AG04449 (cell line): Measurements from ENCODE around the gene PEX19.

Experiments
- CTCF ChIA-PET: fragments of 350-600 bp; formaldehyde crosslinking; extraction: SDS; loops from one replicate; lab custom pipeline; 2021; ENCODE audit warnings: antibody characterized with exemption; lab: Yijun Ruan, JAX
- POLR2A ChIA-PET: fragments of 400-600, 350-600 bp; formaldehyde crosslinking; extraction: SDS; loops from one replicate; lab custom pipeline; 2020; ENCODE audit warnings: antibody characterized with exemption, inconsistent platforms; lab: Yijun Ruan, JAX
- DNase-seq: peaks from one replicate; pipeline ENCODE4 v3.0.0-alpha.2; 2010; ENCODE audit warnings: low read depth, low spot score
- H3K4me3 ChIP-seq: 2 replicates; pipeline ENCODE4 v1.5.1; 2011; ENCODE audit warnings: low read depth, mild to moderate bottlenecking, control low read depth, low read length
- CTCF ChIP-seq: IDR thresholded peaks from one replicate; pipeline ENCODE4 v1.5.1; 2011; ENCODE audit warnings: mild to moderate bottlenecking, moderate library complexity, low read length, control low read depth, inconsistent platforms; ENCODE audit not compliant: insufficient read depth; ENCODE audit errors: missing control alignments

The PEX19 gene

GRCh38 chr1:160247053-160247452, 37.9 kb downstream of the PEX19 start:
- TF ChIP-seq CTCF, result no peak
- DNase-seq, result no peak
- POLR2A ChIA-PET, result no interaction called here

GRCh38 chr1:160245434-160245833, 39.5 kb downstream of the PEX19 start:
- H3K4me3 ChIP-seq, result no peak overlapping the region
- CTCF ChIA-PET, result interaction anchor here (1.0 to 12.6 kb wide), 9 partner anchors 6 to 187 kb away, joined by 3 to 147 read pairs (median 8); partner anchors contain the start of genes KCNJ9 and PEX19
- DNase-seq, result no peak
- TF ChIP-seq CTCF, result no peak
- POLR2A ChIA-PET, result no interaction called here

More at GRCh38 chr1:160247053-160247452, 37.9 kb downstream of the PEX19 start:
- no peak overlapping the region for H3K4me3 ChIP-seq
- CTCF ChIA-PET, result interaction anchor here (1.1 to 12.6 kb wide), 7 partner anchors 11 to 168 kb away, joined by 3 to 147 read pairs (median 7); partner anchors contain the start of genes CASQ1, KCNJ9 and PEX19

GRCh38 chr1:160244209-160244608, 40.7 kb downstream of the PEX19 start:
- H3K4me3 ChIP-seq, result no peak overlapping the region
- ChIA-PET CTCF (interaction anchor here (0.6 to 7.7 kb wide), 11 partner anchors 7 to 186 kb away, joined by 3 to 98 read pairs (median 6); no protein-coding TSS in a partner anchor), POLR2A (interaction anchor here (0.6 kb wide), 1 partner anchor 18 kb away, joined by 4 read pairs; no protein-coding TSS in a partner anchor)
- DNase-seq, result no peak
- no peak for TF ChIP-seq CTCF

GRCh38 chr1:160243767-160244166, 41.2 kb downstream of the PEX19 start:
- ChIA-PET CTCF (interaction anchor here (0.6 to 7.7 kb wide), 10 partner anchors 7 to 142 kb away, joined by 3 to 98 read pairs (median 8); no protein-coding TSS in a partner anchor), POLR2A (interaction anchor here (0.6 kb wide), 1 partner anchor 17 kb away, joined by 4 read pairs; no protein-coding TSS in a partner anchor)
- TF ChIP-seq CTCF, result no peak
- H3K4me3 ChIP-seq, result no peak overlapping the region
- no peak for DNase-seq

- no peak overlapping the region for H3K4me3 ChIP-seq
- ChIA-PET POLR2A (interaction anchor here (0.7 to 1.9 kb wide), 3 partner anchors 13 to 19 kb away, joined by 3 to 4 read pairs (median 3); no protein-coding TSS in a partner anchor), CTCF (interaction anchor here (1.1 to 7.7 kb wide), 9 partner anchors 10 to 139 kb away, joined by 3 to 98 read pairs (median 9); no protein-coding TSS in a partner anchor)
- DNase-seq, result no peak
- TF ChIP-seq CTCF, result no peak
Observed at GRCh38 chr1:160239582-160240299, 45.2 kb downstream of the PEX19 start.

GRCh38 chr1:160238408-160238807, 46.5 kb downstream of the PEX19 start:
- ChIA-PET CTCF (interaction anchor here (1.6 to 7.7 kb wide), 6 partner anchors 13 to 137 kb away, joined by 7 to 98 read pairs (median 10); no protein-coding TSS in a partner anchor), POLR2A (no interaction called here)
- no peak for DNase-seq
- no peak overlapping the region for H3K4me3 ChIP-seq
- TF ChIP-seq CTCF, result no peak
